CD14-positive monocyte (primary cell): ENCODE measurements around the gene AOPEP. TPM values are rescaled to one million over a fixed set of nuclear protein-coding genes. Genes with fewer than 3 reads are reported as not detected.

Source experiments
- DNase-seq, 3 donors: peaks; one replicate each; pipeline ENCODE4 v3.0.0-alpha.2; 2011 to 2022
- H2AFZ ChIP-seq: 2 replicates; pipeline ENCODE4 v1.6.0; 2012; ENCODE audit warnings: mild to moderate bottlenecking, low read depth, low read length, inconsistent platforms; ENCODE audit not compliant: insufficient read depth, poor library complexity, severe bottlenecking
- H3K27ac ChIP-seq, 2 donors: 1 replicate in 1 of 2; 2 replicates in 1 of 2; pipeline ENCODE4 v1.5.1; 2012 to 2013; ENCODE audit warnings: low read length in 2 of 2, control low read depth in 1 of 2, inconsistent platforms in 1 of 2, low read depth in 1 of 2, mild to moderate bottlenecking in 1 of 2
- H3K27me3 ChIP-seq, 2 donors: one replicate each; pipeline versions ENCODE4 v1.6.0 to v1.6.1; 2011 to 2013; ENCODE audit warnings: low read length in 2 of 2; ENCODE audit not compliant: control insufficient read depth in 2 of 2, insufficient read depth in 2 of 2
- H3K36me3 ChIP-seq, 2 donors: replicated peaks in 1 of 2; 1 replicate in 1 of 2; 2 replicates in 1 of 2; pipeline versions ENCODE4 v1.5.1 to v1.6.1; 2012 to 2013; ENCODE audit warnings: low read length in 2 of 2, control low read depth in 1 of 2, inconsistent platforms in 1 of 2, mild to moderate bottlenecking in 1 of 2; ENCODE audit not compliant: insufficient read depth in 2 of 2, control insufficient read depth in 1 of 2
- H3K4me1 ChIP-seq, 2 donors: 1 replicate in 1 of 2; 2 replicates in 1 of 2; pipeline versions ENCODE4 v1.5.1 to v1.6.1; 2012 to 2013; ENCODE audit warnings: low read length in 2 of 2, control low read depth in 1 of 2, inconsistent platforms in 1 of 2, mild to moderate bottlenecking in 1 of 2, moderate library complexity in 1 of 2; ENCODE audit not compliant: insufficient read depth in 2 of 2, control insufficient read depth in 1 of 2
- H3K4me2 ChIP-seq: replicated peaks from 2 replicates; pipeline ENCODE3; 2012; ENCODE audit warnings: low read length, moderate library complexity, mild to moderate bottlenecking; ENCODE audit not compliant: poor library complexity, severe bottlenecking; ENCODE audit errors: extremely low read depth
- H3K4me3 ChIP-seq, 3 experiments: fragments of 200-600 bp in 1 of 3; sonication (generic) in 1 of 3; replicated peaks in 1 of 3; 1 replicate in 2 of 3; 2 replicates in 1 of 3; pipeline ENCODE4 v1.5.1; 2011 to 2013; ENCODE audit warnings: low read length in 3 of 3, mild to moderate bottlenecking in 3 of 3, control low read depth in 2 of 3, low read depth in 2 of 3, inconsistent platforms in 1 of 3, moderate library complexity in 1 of 3
- H3K79me2 ChIP-seq: 2 replicates; pipeline ENCODE4 v1.6.0; 2012; ENCODE audit warnings: mild to moderate bottlenecking, control low read depth, inconsistent platforms, low read length, moderate library complexity; ENCODE audit not compliant: insufficient read depth
- H3K9ac ChIP-seq: 2 replicates; pipeline ENCODE4 v1.6.0; 2017; ENCODE audit warnings: low read length, mild to moderate bottlenecking; ENCODE audit not compliant: insufficient read depth, poor library complexity, severe bottlenecking
- H3K9me3 ChIP-seq, 2 donors: replicated peaks in 1 of 2; 1 replicate in 1 of 2; 2 replicates in 1 of 2; pipeline versions ENCODE4 v1.5.1 to v1.6.1; 2012 to 2013; ENCODE audit warnings: low read length in 2 of 2, control low read depth in 1 of 2; ENCODE audit not compliant: control insufficient read depth in 1 of 2, insufficient read depth in 1 of 2
- H4K20me1 ChIP-seq: 2 replicates; pipeline ENCODE4 v1.6.0; 2012; ENCODE audit warnings: mild to moderate bottlenecking, low read length, control low read depth, moderate library complexity; ENCODE audit not compliant: insufficient read depth
- H3K27ac Mint-ChIP-seq, 7 donors: one replicate each; pipeline ENCODE4 v1.8.0; 2020; ENCODE audit warnings: mild to moderate bottlenecking in 7 of 7, mixed read lengths in 7 of 7, moderate library complexity in 6 of 7, inconsistent platforms in 2 of 7
- H3K27me3 Mint-ChIP-seq, 3 donors: one replicate each; pipeline ENCODE4 v1.8.0; 2021 to 2022; ENCODE audit warnings: low read depth in 3 of 3, mild to moderate bottlenecking in 3 of 3, mixed read lengths in 3 of 3, moderate library complexity in 3 of 3, inconsistent platforms in 1 of 3
- H3K36me3 Mint-ChIP-seq, 2 donors: one replicate each; pipeline ENCODE4 v1.8.0; 2020; ENCODE audit warnings: mixed read lengths in 2 of 2, inconsistent platforms in 1 of 2, mild to moderate bottlenecking in 1 of 2
- H3K4me1 Mint-ChIP-seq: one replicate; pipeline ENCODE4 v1.8.0; 2020; ENCODE audit warnings: mild to moderate bottlenecking, mixed read lengths
- H3K4me3 Mint-ChIP-seq, 2 donors: one replicate each; pipeline ENCODE4 v1.8.0; 2020; ENCODE audit warnings: mild to moderate bottlenecking in 2 of 2, mixed read lengths in 2 of 2, moderate library complexity in 1 of 2
- H3K9me3 Mint-ChIP-seq, 7 donors: one replicate each; pipeline ENCODE4 v1.8.0; 2020 to 2022; ENCODE audit warnings: mixed read lengths in 7 of 7, mild to moderate bottlenecking in 6 of 7, moderate library complexity in 6 of 7, inconsistent platforms in 2 of 7
- WGBS: methylation state at CpG from one replicate; pipeline ENCODE4 v1.1.5; 2013; ENCODE audit warnings: missing lambda C conversion rate; ENCODE audit not compliant: insufficient coverage; 5-methylcytosine and 5-hydroxymethylcytosine counted together
- intact Hi-C, 2 donors: fragments of 100-400 bp; cut with micrococcal nuclease; formaldehyde crosslinking; loops; one replicate each; pipeline versions ENCODE4 v1.15.0 to v1.15.1; 2023
- polyA plus RNA-seq, 3 donors: library from polyadenylated mRNA; depleted of rRNA in 1 of 3; unstranded in 2 of 3; stranded (reverse) in 1 of 3; fragments of 300-500 nt in 2 of 3; fragments of >200 nt in 1 of 3; fragmentation: Illumina TruSeq in 2 of 3; gene quantifications; 1 replicate in 2 of 3; 2 replicates in 1 of 3; pipeline ENCODE4 v1.2.3, GENCODE V29; 2012 to 2021
- TF ChIP-seq, protein P1 (sequence below): fragments of 200-600 bp; IDR thresholded peaks from one replicate; pipeline ENCODE4 v1.8.0; 2022; ENCODE audit warnings: antibody characterized with exemption, mild to moderate bottlenecking

AOPEP gene
- polyA plus RNA-seq, 3 donors, result 3.0 to 4.1 (median 3.1) TPM

DNA sequence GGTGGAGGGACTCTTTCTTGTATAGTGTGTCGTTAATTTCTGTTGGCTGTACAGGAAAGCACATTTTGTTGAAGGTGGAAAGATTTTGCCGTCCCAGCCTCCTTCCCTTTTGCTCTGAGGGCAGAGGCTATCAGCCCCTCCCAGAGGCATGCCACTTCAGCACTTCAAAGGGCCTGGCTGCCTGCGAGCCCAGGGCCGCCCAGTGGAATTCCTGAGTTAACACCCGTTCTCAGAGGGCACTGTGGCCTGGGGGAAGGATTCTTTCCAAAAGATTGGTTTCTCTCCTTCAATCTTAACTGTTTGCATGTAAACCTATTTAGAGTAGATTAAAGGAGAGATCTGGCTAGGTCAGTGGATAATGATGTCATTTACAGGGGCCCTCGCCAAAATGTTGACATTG lies 352.4 kb downstream of the AOPEP start:
- Mint-ChIP-seq H3K4me3 (no peak overlapping the region), H3K9me3 (no peaks in the 10 kb centered on the region), H3K27ac (no peak overlapping the region), H3K4me1 (no peaks in the 10 kb centered on the region), H3K27me3 (no peaks in the 10 kb centered on the region), H3K36me3 (peaks cover 0 to 16% of the 10 kb centered on the region in 2 donors)
- H3K4me1 ChIP-seq, result no peaks in the 10 kb centered on the region
- H3K36me3 ChIP-seq, result peaks cover 0 to 3% of the 10 kb centered on the region in 2 donors
- no peak for DNase-seq
- no peaks in the 10 kb centered on the region for H4K20me1 ChIP-seq
- no peak overlapping the region for H2AFZ ChIP-seq
- no peaks in the 10 kb centered on the region for H3K9me3 ChIP-seq
- no peak overlapping the region for H3K4me2 ChIP-seq
- H3K9ac ChIP-seq, result no peak overlapping the region
- intact Hi-C loops, result no loop called here
- no peak overlapping the region for H3K4me3 ChIP-seq
- no peaks in the 10 kb centered on the region for H3K27me3 ChIP-seq
- H3K79me2 ChIP-seq, result no peaks in the 10 kb centered on the region
- WGBS, result 80% methylated on average over 1 of the region's 6 CpGs
- H3K27ac ChIP-seq, result no peak overlapping the region
- TF ChIP-seq, protein P1, sequence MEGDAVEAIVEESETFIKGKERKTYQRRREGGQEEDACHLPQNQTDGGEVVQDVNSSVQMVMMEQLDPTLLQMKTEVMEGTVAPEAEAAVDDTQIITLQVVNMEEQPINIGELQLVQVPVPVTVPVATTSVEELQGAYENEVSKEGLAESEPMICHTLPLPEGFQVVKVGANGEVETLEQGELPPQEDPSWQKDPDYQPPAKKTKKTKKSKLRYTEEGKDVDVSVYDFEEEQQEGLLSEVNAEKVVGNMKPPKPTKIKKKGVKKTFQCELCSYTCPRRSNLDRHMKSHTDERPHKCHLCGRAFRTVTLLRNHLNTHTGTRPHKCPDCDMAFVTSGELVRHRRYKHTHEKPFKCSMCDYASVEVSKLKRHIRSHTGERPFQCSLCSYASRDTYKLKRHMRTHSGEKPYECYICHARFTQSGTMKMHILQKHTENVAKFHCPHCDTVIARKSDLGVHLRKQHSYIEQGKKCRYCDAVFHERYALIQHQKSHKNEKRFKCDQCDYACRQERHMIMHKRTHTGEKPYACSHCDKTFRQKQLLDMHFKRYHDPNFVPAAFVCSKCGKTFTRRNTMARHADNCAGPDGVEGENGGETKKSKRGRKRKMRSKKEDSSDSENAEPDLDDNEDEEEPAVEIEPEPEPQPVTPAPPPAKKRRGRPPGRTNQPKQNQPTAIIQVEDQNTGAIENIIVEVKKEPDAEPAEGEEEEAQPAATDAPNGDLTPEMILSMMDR, result no peak

DNA sequence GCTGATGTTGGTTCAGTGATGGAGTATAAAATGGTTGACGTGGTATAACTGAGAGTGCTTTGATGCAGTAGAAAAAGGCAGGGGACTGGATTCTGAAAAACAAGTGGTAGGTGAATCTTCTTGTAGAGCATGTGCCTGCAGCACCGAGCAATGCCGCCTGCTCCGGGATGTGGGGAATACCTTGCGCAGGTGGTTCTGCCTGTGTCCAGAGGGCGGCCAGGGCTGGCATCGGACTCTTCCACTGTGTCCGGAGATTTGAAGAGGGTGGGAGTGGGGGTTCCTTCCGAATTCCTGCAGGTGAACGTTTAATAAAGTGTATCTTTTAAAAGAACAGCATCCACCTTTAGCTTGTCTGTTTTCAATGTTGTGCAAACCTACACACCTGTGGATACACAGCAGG lies 353.0 kb downstream of the AOPEP start:
- no peaks in the 10 kb centered on the region for H3K9me3 ChIP-seq
- no peak overlapping the region for H3K27ac Mint-ChIP-seq
- H3K79me2 ChIP-seq, result no peaks in the 10 kb centered on the region
- H3K9ac ChIP-seq, result no peak overlapping the region
- H3K4me1 Mint-ChIP-seq, result no peaks in the 10 kb centered on the region
- no peaks in the 10 kb centered on the region for H3K9me3 Mint-ChIP-seq
- H2AFZ ChIP-seq, result no peak overlapping the region
- DNase-seq, result no peak
- H3K36me3 ChIP-seq, result peaks cover 0 to 3% of the 10 kb centered on the region in 2 donors
- H3K27me3 Mint-ChIP-seq, result no peaks in the 10 kb centered on the region
- H3K4me3 ChIP-seq, result no peak overlapping the region
- peaks cover 0 to 16% of the 10 kb centered on the region in 2 donors for H3K36me3 Mint-ChIP-seq
- no peak overlapping the region for H3K27ac ChIP-seq
- intact Hi-C loops, result no loop called here
- WGBS, result 92% methylated on average over 7 of the region's 10 CpGs
- TF ChIP-seq, protein P1, result no peak
- no peaks in the 10 kb centered on the region for H3K4me1 ChIP-seq
- H3K4me3 Mint-ChIP-seq, result no peak overlapping the region
- H3K4me2 ChIP-seq, result no peak overlapping the region
- no peaks in the 10 kb centered on the region for H3K27me3 ChIP-seq
- no peaks in the 10 kb centered on the region for H4K20me1 ChIP-seq
